ENCODE measurements around the gene ZNF394. TPM values are rescaled to one million over a fixed set of nuclear protein-coding genes. Genes with fewer than 3 reads are reported as not detected.

Gene ZNF394
- total RNA-seq, 1 donor from 2014 or later = 24.8 TPM

DNA sequence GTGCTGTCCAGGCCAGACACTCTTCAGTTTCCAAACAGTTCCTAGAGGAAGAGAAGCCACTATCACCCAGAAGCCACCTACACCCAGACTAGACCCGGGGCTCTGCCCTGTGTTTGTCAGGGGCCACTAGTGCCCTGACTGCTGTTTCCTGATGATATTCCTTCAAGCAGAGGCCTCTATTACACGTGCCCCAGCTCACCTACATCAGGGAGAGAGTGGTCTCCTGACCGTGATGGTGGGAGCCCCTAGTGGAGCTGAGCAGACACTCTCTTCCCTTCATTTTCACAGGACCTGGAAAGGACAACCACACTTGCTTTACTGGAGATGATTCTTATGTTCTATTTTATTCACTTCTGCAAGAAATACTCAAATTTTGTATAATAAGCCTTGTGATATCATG, 9.2 kb downstream of the ZNF394 start:
- no peaks in the 10 kb centered on the region for H3K4me1 Mint-ChIP-seq (ENCODE audit: low read depth)
- peaks cover 14% of the 10 kb centered on the region for H3K9me3 Mint-ChIP-seq (ENCODE audit: low read depth)
- no peak overlapping the region for H3K4me3 Mint-ChIP-seq (ENCODE audit: low read depth)
- H3K36me3 Mint-ChIP-seq (ENCODE audit: insufficient read depth) = peaks cover 35% of the 10 kb centered on the region
- DNase-seq (ENCODE audit: low spot score, unreplicated experiment) = no peak
- TF ChIP-seq, protein P1, sequence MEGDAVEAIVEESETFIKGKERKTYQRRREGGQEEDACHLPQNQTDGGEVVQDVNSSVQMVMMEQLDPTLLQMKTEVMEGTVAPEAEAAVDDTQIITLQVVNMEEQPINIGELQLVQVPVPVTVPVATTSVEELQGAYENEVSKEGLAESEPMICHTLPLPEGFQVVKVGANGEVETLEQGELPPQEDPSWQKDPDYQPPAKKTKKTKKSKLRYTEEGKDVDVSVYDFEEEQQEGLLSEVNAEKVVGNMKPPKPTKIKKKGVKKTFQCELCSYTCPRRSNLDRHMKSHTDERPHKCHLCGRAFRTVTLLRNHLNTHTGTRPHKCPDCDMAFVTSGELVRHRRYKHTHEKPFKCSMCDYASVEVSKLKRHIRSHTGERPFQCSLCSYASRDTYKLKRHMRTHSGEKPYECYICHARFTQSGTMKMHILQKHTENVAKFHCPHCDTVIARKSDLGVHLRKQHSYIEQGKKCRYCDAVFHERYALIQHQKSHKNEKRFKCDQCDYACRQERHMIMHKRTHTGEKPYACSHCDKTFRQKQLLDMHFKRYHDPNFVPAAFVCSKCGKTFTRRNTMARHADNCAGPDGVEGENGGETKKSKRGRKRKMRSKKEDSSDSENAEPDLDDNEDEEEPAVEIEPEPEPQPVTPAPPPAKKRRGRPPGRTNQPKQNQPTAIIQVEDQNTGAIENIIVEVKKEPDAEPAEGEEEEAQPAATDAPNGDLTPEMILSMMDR (IDR thresholded peaks at IDR 0.05; ENCODE audit: unreplicated experiment) = no peak
- no peak overlapping the region for H3K27ac Mint-ChIP-seq
- no peaks in the 10 kb centered on the region for H3K27me3 Mint-ChIP-seq

DNA sequence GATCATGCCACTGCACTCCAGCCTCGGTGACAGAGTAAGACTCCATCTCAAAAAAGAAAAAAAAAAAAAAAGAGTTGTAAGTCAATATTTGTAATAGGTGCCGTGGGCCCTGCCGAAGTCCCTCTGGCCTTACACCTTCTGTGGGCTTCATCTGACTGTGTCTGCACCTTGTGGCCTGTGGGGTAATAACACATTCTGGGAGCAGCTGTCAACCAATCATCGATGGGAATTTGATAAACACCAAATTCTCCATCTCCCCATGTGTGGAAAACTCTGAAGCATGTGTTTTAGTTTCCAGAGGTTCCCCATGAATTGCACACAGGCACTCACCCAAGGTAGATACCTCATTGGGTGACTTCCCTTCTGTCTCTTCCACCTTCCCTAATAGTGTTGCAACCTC, 10.8 kb downstream of the ZNF394 start:
- Mint-ChIP-seq H3K9me3 (ENCODE audit: low read depth) (peaks cover 12% of the 10 kb centered on the region), H3K4me1 (ENCODE audit: low read depth) (no peaks in the 10 kb centered on the region), H3K4me3 (ENCODE audit: low read depth) (no peak overlapping the region), H3K36me3 (ENCODE audit: insufficient read depth) (peaks cover 29% of the 10 kb centered on the region), H3K27me3 (no peaks in the 10 kb centered on the region), H3K27ac (no peak overlapping the region)
- no peak for DNase-seq (ENCODE audit: low spot score, unreplicated experiment)
- TF ChIP-seq, protein P1 (IDR thresholded peaks at IDR 0.05; ENCODE audit: unreplicated experiment) = peak; percentile 18

DNA sequence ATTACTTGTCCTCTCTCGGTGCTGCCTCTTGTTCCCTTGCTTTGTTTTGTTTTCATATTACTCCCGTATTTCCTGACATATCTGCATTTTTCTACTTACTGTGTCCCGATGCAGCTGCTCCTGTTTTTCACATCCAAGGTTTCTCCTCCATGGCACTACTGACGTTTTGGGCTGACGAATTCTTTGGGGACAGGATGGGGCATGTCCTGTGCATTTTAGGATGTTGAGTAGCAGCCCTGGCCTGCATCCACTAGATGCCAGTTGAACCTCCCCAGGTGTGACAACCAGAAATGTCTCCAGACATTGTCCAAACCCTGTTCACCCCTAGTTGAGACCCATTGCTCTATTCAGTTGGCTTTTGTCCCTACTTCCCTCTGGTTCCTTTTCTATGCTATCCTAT, 15.0 kb downstream of the ZNF394 start:
- DNase-seq (ENCODE audit: low spot score, unreplicated experiment) = no peak
- Mint-ChIP-seq H3K36me3 (ENCODE audit: insufficient read depth) (peaks cover 11% of the 10 kb centered on the region), H3K9me3 (ENCODE audit: low read depth) (no peaks in the 10 kb centered on the region), H3K4me3 (ENCODE audit: low read depth) (no peak overlapping the region), H3K4me1 (ENCODE audit: low read depth) (no peaks in the 10 kb centered on the region), H3K27me3 (no peaks in the 10 kb centered on the region), H3K27ac (no peak overlapping the region)
- TF ChIP-seq, protein P1 (IDR thresholded peaks at IDR 0.05; ENCODE audit: unreplicated experiment) = no peak

DNA sequence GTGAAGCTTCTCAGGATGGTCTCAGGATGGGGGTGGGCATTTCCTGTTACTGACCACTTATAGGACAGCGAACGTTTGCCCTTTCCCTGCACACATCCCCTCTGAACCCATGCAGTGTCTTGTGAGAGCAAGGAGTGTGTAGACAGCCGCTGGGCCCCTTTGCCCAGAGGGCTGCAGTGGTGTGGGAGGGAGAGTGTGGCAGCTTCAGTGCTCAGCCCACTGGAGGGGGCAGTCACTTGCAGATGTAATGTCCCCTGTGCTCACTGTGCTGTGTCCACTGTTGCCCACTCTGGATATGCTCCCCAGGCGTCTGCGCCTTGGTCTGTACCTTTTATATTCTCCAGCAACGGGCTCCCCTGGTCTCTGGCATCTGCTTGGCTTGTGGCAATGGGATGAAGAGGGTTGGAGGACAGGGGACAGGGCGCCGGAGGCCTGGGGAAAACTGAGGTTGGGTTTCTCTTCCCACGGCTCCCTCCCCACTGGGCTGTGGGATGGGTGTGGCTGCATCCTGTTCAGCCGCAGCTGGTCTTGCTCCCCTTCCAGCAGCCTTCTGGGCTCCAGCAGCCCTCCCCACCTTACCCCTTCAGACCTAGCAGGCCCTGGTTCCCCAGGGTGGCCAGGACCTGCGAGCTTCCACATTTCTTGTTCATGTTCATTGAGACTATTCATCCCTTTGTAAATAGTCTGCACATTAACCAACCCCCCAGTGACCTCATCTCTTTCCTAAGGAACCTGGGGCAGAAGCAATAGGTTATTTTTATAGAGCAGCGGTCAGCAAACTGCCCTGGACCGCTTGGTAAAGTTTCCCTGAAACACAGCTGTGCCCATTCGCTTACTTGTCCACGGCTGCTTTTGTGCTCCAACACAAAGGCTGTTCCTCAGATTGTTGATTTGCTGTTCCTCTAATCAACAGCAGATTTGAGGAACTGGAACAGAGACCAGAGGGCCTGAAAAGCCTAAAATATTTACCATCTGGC, 21.3 kb downstream of the ZNF394 start:
- H3K4me1 Mint-ChIP-seq (ENCODE audit: low read depth) = no peaks in the 10 kb centered on the region
- H3K27ac Mint-ChIP-seq = no peak overlapping the region

DNA sequence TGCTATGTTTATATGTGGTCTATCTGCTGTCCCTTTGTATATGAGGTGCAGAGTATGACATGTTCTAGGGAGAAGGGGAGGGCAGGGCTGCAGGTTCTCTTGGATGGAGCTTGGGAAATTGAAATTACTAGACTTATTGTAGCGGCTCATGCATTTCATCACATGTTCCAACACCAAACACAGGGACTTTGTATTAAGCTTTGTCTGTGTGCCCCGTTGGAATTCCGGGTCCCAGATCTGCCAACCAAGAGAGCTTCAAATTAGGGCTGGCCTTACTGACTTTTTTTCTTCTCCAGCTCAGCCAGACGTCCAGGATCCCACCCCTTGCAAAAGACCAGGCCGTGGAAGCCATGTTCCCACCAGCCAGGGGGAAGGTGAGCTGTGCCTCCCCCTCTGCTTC, 24.0 kb downstream of the ZNF394 start:
- H3K4me1 Mint-ChIP-seq (ENCODE audit: low read depth) = peaks cover 7% of the 10 kb centered on the region
- H3K27ac Mint-ChIP-seq = no peak overlapping the region
- no peak for DNase-seq (ENCODE audit: low spot score, unreplicated experiment)
- TF ChIP-seq, protein P1 (IDR thresholded peaks at IDR 0.05; ENCODE audit: unreplicated experiment) = no peak
- H3K27me3 Mint-ChIP-seq = peaks cover 2% of the 10 kb centered on the region
- H3K4me3 Mint-ChIP-seq (ENCODE audit: low read depth) = no peak overlapping the region
- H3K36me3 Mint-ChIP-seq (ENCODE audit: insufficient read depth) = peaks cover 4% of the 10 kb centered on the region
- H3K9me3 Mint-ChIP-seq (ENCODE audit: low read depth) = no peaks in the 10 kb centered on the region

More for the DNA sequence above, 21.3 kb downstream of the ZNF394 start:
- no peak for DNase-seq (ENCODE audit: low spot score, unreplicated experiment)
- peaks cover 6% of the 10 kb centered on the region for H3K36me3 Mint-ChIP-seq (ENCODE audit: insufficient read depth)
- TF ChIP-seq, protein P1 (IDR thresholded peaks at IDR 0.05; ENCODE audit: unreplicated experiment) = no peak
- no peak overlapping the region for H3K4me3 Mint-ChIP-seq (ENCODE audit: low read depth)
- H3K27me3 Mint-ChIP-seq = no peaks in the 10 kb centered on the region
- no peaks in the 10 kb centered on the region for H3K9me3 Mint-ChIP-seq (ENCODE audit: low read depth)

All from progenitor cell of endocrine pancreas (in vitro differentiated cells).